AG04450 (cell line): Measurements from ENCODE around the gene NCEH1. TPM values are rescaled to one million over a fixed set of nuclear protein-coding genes. Genes with fewer than 3 reads are reported as not detected.

ENCODE experiments used
- CTCF ChIA-PET: fragments of 300-600, 350-600 bp; formaldehyde crosslinking; extraction: SDS; loops from one replicate; lab custom pipeline; 2022; ENCODE audit warnings: antibody characterized with exemption, inconsistent platforms; lab: Charles Lee
- POLR2A ChIA-PET: fragments of 350-600 bp; formaldehyde crosslinking; extraction: SDS; loops from one replicate; lab custom pipeline; 2021; ENCODE audit warnings: antibody characterized with exemption, inconsistent platforms; lab: Yijun Ruan, JAX
- DNase-seq: peaks from one replicate; pipeline ENCODE4 v3.0.0-alpha.2; 2011; ENCODE audit warnings: low read depth, low spot score
- H3K27ac ChIP-seq: one replicate; pipeline ENCODE4 v1.5.1; 2012; ENCODE audit warnings: low read depth, low read length, control low read depth
- H3K27me3 ChIP-seq: one replicate; pipeline ENCODE4 v1.6.0; 2012; ENCODE audit warnings: low read length; ENCODE audit not compliant: control insufficient read depth, insufficient read depth
- H3K4me3 ChIP-seq: 2 replicates; pipeline ENCODE4 v1.5.1; 2011; ENCODE audit warnings: mild to moderate bottlenecking, low read depth, low read length, control low read depth
- H3K9me3 ChIP-seq: 2 replicates; pipeline ENCODE4 v1.5.1; 2012; ENCODE audit warnings: low read length; ENCODE audit not compliant: control insufficient read depth, insufficient read depth
- polyA plus RNA-seq: library from polyadenylated mRNA; depleted of rRNA; stranded (reverse); fragments of >200 nt; gene quantifications from 2 replicates; pipeline ENCODE4 v1.2.3, GENCODE V29; 2011
- TF ChIP-seq, protein P1 (sequence below): IDR thresholded peaks from 2 replicates; pipeline ENCODE4 v1.5.1; 2011; ENCODE audit warnings: low read depth, low read length, control low read depth, inconsistent platforms

NCEH1 gene
- polyA plus RNA-seq, 1 experiment, result 14.6 TPM

DNA sequence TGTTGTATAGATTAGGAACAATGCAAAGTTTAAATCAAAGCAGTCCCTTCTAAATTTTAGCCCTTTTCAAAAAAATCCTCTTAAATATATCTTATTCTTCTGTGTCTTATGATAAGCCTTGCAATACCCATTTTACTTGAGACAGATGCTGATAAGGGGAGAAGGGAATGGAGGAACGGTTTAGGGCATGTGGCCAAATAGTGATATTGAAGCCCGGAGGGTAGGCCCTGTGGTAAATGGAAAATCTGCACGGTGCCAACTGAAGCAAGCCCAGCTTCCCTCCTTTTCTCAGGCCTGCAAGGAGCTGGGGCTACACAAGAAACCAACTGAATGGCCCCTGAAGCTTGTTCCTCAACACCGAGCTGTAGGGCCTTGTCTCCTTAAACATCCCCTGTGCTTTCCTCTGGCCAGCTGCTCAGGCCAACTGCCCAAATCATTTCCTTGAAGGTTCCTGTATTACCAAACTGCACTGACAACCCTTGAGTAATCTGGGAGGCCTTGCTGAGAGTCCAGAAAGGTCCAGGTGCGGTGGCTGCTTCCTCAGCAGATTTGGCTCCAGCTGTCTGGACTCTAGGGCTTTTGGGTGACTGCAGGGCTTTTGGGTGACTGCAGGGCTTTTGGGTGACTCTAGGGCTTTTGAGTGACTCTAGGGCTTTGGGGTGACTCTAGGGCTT is 67.2 kb downstream of the NCEH1 start:
- CTCF ChIA-PET, result interaction anchor here (0.6 to 3.7 kb wide), 2 partner anchors 19 to 29 kb away, joined by 7 to 13 read pairs; no protein-coding TSS in a partner anchor
- no peaks in the 10 kb centered on the region for H3K9me3 ChIP-seq

DNA sequence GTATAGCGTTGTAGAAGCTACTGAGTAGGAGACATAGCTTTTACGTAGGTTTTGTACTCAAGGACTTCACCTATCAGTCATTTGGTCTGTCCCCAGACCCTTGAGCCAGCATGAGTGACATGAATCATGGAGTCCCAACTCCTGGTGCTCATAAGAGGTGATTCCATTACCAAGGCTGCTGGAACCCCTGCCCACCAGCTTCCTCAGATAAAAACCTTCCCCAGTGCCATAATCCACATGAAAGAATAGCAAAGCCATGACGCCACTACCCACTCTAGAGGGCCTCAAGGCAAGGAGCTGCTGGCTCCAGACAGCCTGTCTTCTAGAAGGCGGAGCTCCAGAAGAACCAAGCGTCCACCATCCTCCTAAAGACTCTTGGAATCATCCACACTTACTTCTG is 69.6 kb downstream of the NCEH1 start:
- TF ChIP-seq, protein P1, sequence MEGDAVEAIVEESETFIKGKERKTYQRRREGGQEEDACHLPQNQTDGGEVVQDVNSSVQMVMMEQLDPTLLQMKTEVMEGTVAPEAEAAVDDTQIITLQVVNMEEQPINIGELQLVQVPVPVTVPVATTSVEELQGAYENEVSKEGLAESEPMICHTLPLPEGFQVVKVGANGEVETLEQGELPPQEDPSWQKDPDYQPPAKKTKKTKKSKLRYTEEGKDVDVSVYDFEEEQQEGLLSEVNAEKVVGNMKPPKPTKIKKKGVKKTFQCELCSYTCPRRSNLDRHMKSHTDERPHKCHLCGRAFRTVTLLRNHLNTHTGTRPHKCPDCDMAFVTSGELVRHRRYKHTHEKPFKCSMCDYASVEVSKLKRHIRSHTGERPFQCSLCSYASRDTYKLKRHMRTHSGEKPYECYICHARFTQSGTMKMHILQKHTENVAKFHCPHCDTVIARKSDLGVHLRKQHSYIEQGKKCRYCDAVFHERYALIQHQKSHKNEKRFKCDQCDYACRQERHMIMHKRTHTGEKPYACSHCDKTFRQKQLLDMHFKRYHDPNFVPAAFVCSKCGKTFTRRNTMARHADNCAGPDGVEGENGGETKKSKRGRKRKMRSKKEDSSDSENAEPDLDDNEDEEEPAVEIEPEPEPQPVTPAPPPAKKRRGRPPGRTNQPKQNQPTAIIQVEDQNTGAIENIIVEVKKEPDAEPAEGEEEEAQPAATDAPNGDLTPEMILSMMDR, result no peak
- no peak overlapping the region for H3K27ac ChIP-seq
- H3K27me3 ChIP-seq, result no peaks in the 10 kb centered on the region
- ChIA-PET POLR2A (interaction anchor here (0.5 kb wide), 1 partner anchor 18 kb away, joined by 4 read pairs; no protein-coding TSS in a partner anchor), CTCF (interaction anchor here (0.6 kb wide), 1 partner anchor 24 kb away, joined by 10 read pairs; no protein-coding TSS in a partner anchor)
- no peaks in the 10 kb centered on the region for H3K9me3 ChIP-seq
- H3K4me3 ChIP-seq, result no peak overlapping the region
- no peak for DNase-seq

More for the DNA sequence above, 67.2 kb downstream of the NCEH1 start:
- no peak overlapping the region for H3K27ac ChIP-seq
- no peaks in the 10 kb centered on the region for H3K27me3 ChIP-seq
- no peak for DNase-seq
- POLR2A ChIA-PET, result no interaction called here
- H3K4me3 ChIP-seq, result no peak overlapping the region
- TF ChIP-seq, protein P1, result no peak

DNA sequence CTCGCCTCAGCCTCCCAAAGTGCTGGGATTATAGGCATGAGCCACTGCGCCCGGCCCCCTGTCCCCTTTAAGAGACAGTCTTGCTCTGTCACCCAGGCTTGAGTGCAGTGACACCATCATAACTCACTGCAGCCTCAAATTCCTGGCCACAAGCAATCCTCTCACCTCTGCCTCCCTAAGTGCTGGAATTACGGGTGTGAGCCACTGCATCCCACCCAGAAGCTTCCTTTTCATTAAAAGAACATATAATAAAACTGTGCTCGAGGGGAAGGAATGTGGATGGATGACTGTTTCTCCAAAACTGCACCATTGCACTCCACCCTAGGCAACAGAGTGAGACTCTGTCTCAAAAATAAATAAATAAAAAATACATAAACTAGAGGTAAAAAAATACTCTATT is 70.1 kb downstream of the NCEH1 start:
- Histone ChIP-seq H3K27me3 (no peaks in the 10 kb centered on the region), H3K27ac (no peak overlapping the region), H3K4me3 (no peak overlapping the region), H3K9me3 (no peaks in the 10 kb centered on the region)
- POLR2A ChIA-PET, result interaction anchor here (1.0 kb wide), 1 partner anchor 8 kb away, joined by 3 read pairs; no protein-coding TSS in a partner anchor
- DNase-seq, result no peak
- TF ChIP-seq, protein P1, result no peak
- CTCF ChIA-PET, result interaction anchor here (0.5 to 0.6 kb wide), 2 partner anchors 18 to 25 kb away, joined by 4 to 10 read pairs; no protein-coding TSS in a partner anchor

DNA sequence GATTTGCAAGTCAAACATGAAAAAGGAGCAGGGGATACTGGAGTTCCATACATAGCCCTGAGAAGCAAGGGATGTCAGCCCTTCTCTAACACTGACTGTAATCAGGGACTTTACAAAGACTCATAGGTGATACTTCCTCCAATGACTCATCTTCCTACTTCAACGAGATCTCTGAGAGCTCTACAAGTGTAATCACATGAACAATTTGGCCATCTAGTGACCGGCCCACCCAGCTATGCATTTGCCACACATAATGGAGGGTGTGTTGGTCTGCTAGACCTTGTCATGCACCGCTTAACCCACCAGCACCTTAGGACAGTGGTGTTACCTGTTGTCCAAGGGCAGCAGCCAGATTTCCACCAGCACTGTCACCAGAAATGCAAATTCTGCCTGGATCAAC is 75.3 kb downstream of the NCEH1 start:
- ChIA-PET CTCF (no interaction called here), POLR2A (no interaction called here)
- DNase-seq, result no peak
- Histone ChIP-seq H3K27me3 (no peaks in the 10 kb centered on the region), H3K4me3 (no peak overlapping the region), H3K9me3 (no peaks in the 10 kb centered on the region), H3K27ac (no peak overlapping the region)
- TF ChIP-seq, protein P1, result no peak

GRCh38 chr3:172634948-172635347 is 75.9 kb downstream of the NCEH1 start:
- CTCF ChIA-PET, result interaction anchor here (1.8 kb wide), 1 partner anchor 294 kb away, joined by 4 read pairs; no protein-coding TSS in a partner anchor
- Histone ChIP-seq H3K9me3 (no peaks in the 10 kb centered on the region), H3K27me3 (no peaks in the 10 kb centered on the region), H3K4me3 (no peak overlapping the region), H3K27ac (no peak overlapping the region)
- POLR2A ChIA-PET, result no interaction called here
- no peak for DNase-seq
- TF ChIP-seq, protein P1, result no peak
